Measurements from ENCODE around the gene MIX23.

The MIX23 gene

GRCh38 chr3:122343654-122344053 is 39.4 kb downstream of the MIX23 start:
- DNase-seq, result peak; percentile 25

GRCh38 chr3:122342803-122343202 is 40.2 kb downstream of the MIX23 start:
- DNase-seq, result no peak

- DNase-seq, result no peak
Measured at GRCh38 chr3:122332551-122332950, 50.5 kb downstream of the MIX23 start.

GRCh38 chr3:122331886-122332285 is 51.1 kb downstream of the MIX23 start:
- DNase-seq, result no peak

GRCh38 chr3:122325769-122326168 is 57.3 kb downstream of the MIX23 start:
- no peak for DNase-seq

GRCh38 chr3:122324871-122325323 is 58.1 kb downstream of the MIX23 start, which contains the start of gene CSTA:
TSS of gene CSTA (plus strand) at chr3:122325248. CDS start at chr3:122325293, 45 bp downstream.
- DNase-seq, result no peak

GRCh38 chr3:122322095-122323075 is 60.6 kb downstream of the MIX23 start:
- no peak for DNase-seq

- DNase-seq, result no peak
Measured at GRCh38 chr3:122318620-122319019, 64.4 kb downstream of the MIX23 start.

GRCh38 chr3:122316368-122316767 is 66.7 kb downstream of the MIX23 start:
- DNase-seq, result no peak

- DNase-seq, result no peak
Measured at GRCh38 chr3:122315619-122316018, 67.4 kb downstream of the MIX23 start.

GRCh38 chr3:122314228-122314876 is 68.7 kb downstream of the MIX23 start:
- peak; percentile 11 for DNase-seq

- DNase-seq, result no peak
Measured at GRCh38 chr3:122313281-122313680, 69.8 kb downstream of the MIX23 start.

- no peak for DNase-seq
Measured at GRCh38 chr3:122312826-122313225, 70.2 kb downstream of the MIX23 start.

- no peak for DNase-seq
Measured at GRCh38 chr3:122310361-122310760, 72.7 kb downstream of the MIX23 start.

Measured in EL (cell line).